Amniotic stem cell (primary cell): Measurements from ENCODE around the gene BBS2.
A peak's percentile ranks its signal among the peaks of the same experiment; 100 is the strongest.

ENCODE experiments used
- DNase-seq: peaks from one replicate; lab custom pipeline; 2025; lab: John Stamatoyannopoulos, UW

The BBS2 gene

GRCh38 chr16:56519459-56520250 lies at the start of gene BBS2:
Gene BBS2, minus strand, starts transcription at chr16:56520024. Its CDS starts 162 bp downstream, at chr16:56519862.
- peak; percentile 62 for DNase-seq

- DNase-seq, result no peak
Measured at GRCh38 chr16:56564793-56565477, 45.1 kb upstream of the BBS2 start, which contains the start of gene MT4. Gene MT4, plus strand, starts transcription at chr16:56565073. Its CDS starts 56 bp downstream, at chr16:56565129.

GRCh38 chr16:56561126-56561525 lies 41.3 kb upstream of the BBS2 start:
- no peak for DNase-seq

GRCh38 chr16:56560447-56560846 lies 40.6 kb upstream of the BBS2 start:
- no peak for DNase-seq

- DNase-seq, result no peak
Measured at GRCh38 chr16:56559109-56559508, 39.3 kb upstream of the BBS2 start.

GRCh38 chr16:56558024-56558747 lies 38.4 kb upstream of the BBS2 start:
- peak; percentile 17 for DNase-seq

GRCh38 chr16:56554441-56554840 lies 34.6 kb upstream of the BBS2 start:
- no peak for DNase-seq

GRCh38 chr16:56551796-56552738 lies 32.2 kb upstream of the BBS2 start:
- no peak for DNase-seq

- DNase-seq, result no peak
Measured at GRCh38 chr16:56549744-56550385, 30.0 kb upstream of the BBS2 start.

GRCh38 chr16:56549161-56549560 lies 29.3 kb upstream of the BBS2 start:
- no peak for DNase-seq

GRCh38 chr16:56547949-56548567 lies 28.2 kb upstream of the BBS2 start:
- DNase-seq, result no peak

GRCh38 chr16:56547120-56547948 lies 27.5 kb upstream of the BBS2 start:
- no peak for DNase-seq

GRCh38 chr16:56542039-56542438 lies 22.2 kb upstream of the BBS2 start:
- no peak for DNase-seq

GRCh38 chr16:56539656-56540055 lies 19.8 kb upstream of the BBS2 start:
- no peak for DNase-seq

- DNase-seq, result no peak
Measured at GRCh38 chr16:56538331-56538730, 18.5 kb upstream of the BBS2 start.

- no peak for DNase-seq
Measured at GRCh38 chr16:56534847-56535383, 15.1 kb upstream of the BBS2 start.

GRCh38 chr16:56532714-56533113 lies 12.9 kb upstream of the BBS2 start:
- DNase-seq, result no peak

- DNase-seq, result no peak
Measured at GRCh38 chr16:56530872-56531271, 11.0 kb upstream of the BBS2 start.

GRCh38 chr16:56525236-56525635 lies 5.4 kb upstream of the BBS2 start:
- DNase-seq, result no peak

GRCh38 chr16:56520251-56520577 lies 390 bp upstream of the BBS2 start:
- DNase-seq, result no peak
